Activated CD4-positive, alpha-beta T cell treated with anti-CD3 and anti-CD28 coated beads, Interleukin-2, amount 10 ng/mL, durations not matched to agents 7 days and 5 days (primary cell): ENCODE data around the gene CLCN3. TPM values are rescaled to one million over a fixed set of nuclear protein-coding genes. Genes with fewer than 3 reads are reported as not detected.
"Not testable (repeated sequence)": the region's sequence is repeated elsewhere in the genome, so short reads cannot be mapped to it uniquely, and the experiment has no call there.

Source experiments
- CTCF ChIA-PET: fragments of 350-600 bp; sonication (Branson Sonifier 250); formaldehyde crosslinking; loops from one replicate; lab custom pipeline; 2021; ENCODE audit warnings: antibody characterized with exemption; lab: Charles Lee
- POLR2A ChIA-PET: fragments of 350-600 bp; sonication (Branson Sonifier 250); formaldehyde crosslinking; loops from one replicate; lab custom pipeline; 2021; ENCODE audit warnings: antibody characterized with exemption; lab: Charles Lee
- DNase-seq: peaks from one replicate; pipeline ENCODE4 v3.0.0-alpha.2; 2020
- H3K27ac Mint-ChIP-seq: one replicate; pipeline ENCODE4 v1.8.0; 2021; ENCODE audit warnings: mild to moderate bottlenecking, moderate library complexity, mixed read lengths
- H3K27me3 Mint-ChIP-seq: one replicate; pipeline ENCODE4 v1.8.0; 2021; ENCODE audit warnings: mixed read lengths
- H3K36me3 Mint-ChIP-seq: one replicate; pipeline ENCODE4 v1.8.0; 2021; ENCODE audit warnings: low read depth, mixed read lengths
- H3K4me1 Mint-ChIP-seq: one replicate; pipeline ENCODE4 v1.8.0; 2021; ENCODE audit warnings: mixed read lengths
- H3K4me3 Mint-ChIP-seq: one replicate; pipeline ENCODE4 v1.8.0; 2021; ENCODE audit warnings: mild to moderate bottlenecking, moderate library complexity, mixed read lengths
- H3K9me3 Mint-ChIP-seq: one replicate; pipeline ENCODE4 v1.8.0; 2021; ENCODE audit warnings: mixed read lengths
- total RNA-seq, 2 experiments: library from RNA; stranded (reverse); gene quantifications; one replicate each; pipeline ENCODE4 v1.2.3, GENCODE V29; 2021

CLCN3 gene
- total RNA-seq, 2 experiments from 2014 or later: 27.9 to 28.6 TPM

- POLR2A ChIA-PET, DNase-seq, H3K9me3 Mint-ChIP-seq, H3K36me3 Mint-ChIP-seq, H3K27ac Mint-ChIP-seq, H3K4me3 Mint-ChIP-seq, CTCF ChIA-PET: not testable (repeated sequence)
- Mint-ChIP-seq H3K4me1 (peaks cover 10% of the 10 kb centered on the region), H3K27me3 (peaks cover 18% of the 10 kb centered on the region)
Measured at GRCh38 chr4:169771556-169772080, 151.2 kb downstream of the CLCN3 start.

Other genes starting within 250 kb of the CLCN3 start
- gene NEK1, start 8.0 kb upstream of the CLCN3 start, total RNA-seq: 10 to 100 TPM; 15.1 to 15.4 TPM
- 10 to 100 TPM; 19.8 to 23.3 TPM for gene HPF1, start 137.4 kb downstream of the CLCN3 start, total RNA-seq